ENCODE data around the gene DGCR6. TPM values are rescaled to one million over a fixed set of nuclear protein-coding genes. Genes with fewer than 3 reads are reported as not detected.
"Not testable (repeated sequence)": the region's sequence is repeated elsewhere in the genome, so short reads cannot be mapped to it uniquely, and the experiment has no call there.

DGCR6 gene
- total RNA-seq (1 to 10 TPM; 4.8 to 7.2 TPM), polyA plus RNA-seq (1 to 10 TPM; 1.6 to 4.1 TPM)

GRCh38 chr22:18905540-18906409, at the start of gene DGCR6:
DGCR6 (plus strand) TSS chr22:18906320; CDS start chr22:18906375, 55 bp downstream.
- no peaks in the 10 kb centered on the region for H3K4me1 Mint-ChIP-seq
- no peaks in the 10 kb centered on the region for H3K27me3 Mint-ChIP-seq
- Histone ChIP-seq H3K4me3 (ENCODE audit: low read length in 2 of 2) (no peak within 1 kb of the TSS), H3K27me3 (ENCODE audit: insufficient read depth, low read length) (no peaks in the 10 kb centered on the region), H3K9me3 (ENCODE audit: control insufficient read depth in 1 of 2, low read length in 2 of 2) (no peaks in the 10 kb centered on the region), H3K27ac (ENCODE audit: low read depth, low read length) (no peak within 1 kb of the TSS), H3K36me3 (ENCODE audit: insufficient read depth, low read length) (no peaks in the 10 kb centered on the region), H3K4me1 (ENCODE audit: insufficient read depth, low read length) (no peaks in the 10 kb centered on the region)
- H3K27ac Mint-ChIP-seq, result no peak within 1 kb of the TSS
- H3K36me3 Mint-ChIP-seq, result no peaks in the 10 kb centered on the region
- ChIA-PET POLR2A (ENCODE audit: partially characterized antibody) (interaction anchor here (0.5 to 1.0 kb wide), 5 partner anchors 216 to 985 kb away, joined by 3 read pairs; partner anchors contain the start of gene DGCR2), CTCF (ENCODE audit: partially characterized antibody) (interaction anchor here (0.6 kb wide), 1 partner anchor 756 kb away, joined by 5 read pairs; the partner anchor contains the start of gene USP18)
- intact Hi-C loops (cut with micrococcal nuclease), result no loop called here
- H3K9me3 Mint-ChIP-seq, result no peaks in the 10 kb centered on the region
- no peak within 1 kb of the TSS for H3K4me3 Mint-ChIP-seq
- DNase-seq, result no peak

- H3K36me3 Mint-ChIP-seq; DNase-seq; H3K9me3 Mint-ChIP-seq; CTCF ChIA-PET (ENCODE audit: partially characterized antibody); H3K4me3 Mint-ChIP-seq; POLR2A ChIA-PET (ENCODE audit: partially characterized antibody); H3K4me1 Mint-ChIP-seq; H3K27me3 ChIP-seq (ENCODE audit: insufficient read depth, low read length); H3K4me3 ChIP-seq (ENCODE audit: low read length in 2 of 2); H3K27ac Mint-ChIP-seq; H3K9me3 ChIP-seq (ENCODE audit: control insufficient read depth in 1 of 2, low read length in 2 of 2); H3K4me1 ChIP-seq (ENCODE audit: insufficient read depth, low read length); H3K27ac ChIP-seq (ENCODE audit: low read depth, low read length); H3K36me3 ChIP-seq (ENCODE audit: insufficient read depth, low read length); intact Hi-C loops (cut with micrococcal nuclease); H3K27me3 Mint-ChIP-seq: not testable (repeated sequence)
These were observed 46.8 kb upstream of the DGCR6 start for GRCh38 chr22:18859314-18859713.

- H3K4me3 Mint-ChIP-seq, result peak overlapping the region in 2 of 8 donors; percentile 17 to 35
- peak overlapping the region in 5 of 7 donors; percentile 12 to 75 (median 42) for H3K27ac Mint-ChIP-seq
- intact Hi-C loops (cut with micrococcal nuclease); CTCF ChIA-PET (ENCODE audit: partially characterized antibody); POLR2A ChIA-PET (ENCODE audit: partially characterized antibody); H3K4me1 ChIP-seq (ENCODE audit: insufficient read depth, low read length); H3K27me3 Mint-ChIP-seq; H3K36me3 ChIP-seq (ENCODE audit: insufficient read depth, low read length); H3K27me3 ChIP-seq (ENCODE audit: insufficient read depth, low read length); H3K36me3 Mint-ChIP-seq; H3K9me3 Mint-ChIP-seq; H3K9me3 ChIP-seq (ENCODE audit: control insufficient read depth in 1 of 2, low read length in 2 of 2); H3K4me3 ChIP-seq (ENCODE audit: low read length in 2 of 2); H3K4me1 Mint-ChIP-seq; H3K27ac ChIP-seq (ENCODE audit: low read depth, low read length): not testable (repeated sequence)
- peak; percentile 68 to 87 (median 80) for DNase-seq
These were observed 24.9 kb upstream of the DGCR6 start for GRCh38 chr22:18881260-18881659.

GRCh38 chr22:18884465-18884864, 21.7 kb upstream of the DGCR6 start:
- DNase-seq; H3K9me3 ChIP-seq (ENCODE audit: control insufficient read depth in 1 of 2, low read length in 2 of 2); H3K27ac ChIP-seq (ENCODE audit: low read depth, low read length); intact Hi-C loops (cut with micrococcal nuclease); H3K27ac Mint-ChIP-seq; H3K27me3 ChIP-seq (ENCODE audit: insufficient read depth, low read length); CTCF ChIA-PET (ENCODE audit: partially characterized antibody); H3K4me1 Mint-ChIP-seq; H3K36me3 ChIP-seq (ENCODE audit: insufficient read depth, low read length); H3K4me3 Mint-ChIP-seq; H3K9me3 Mint-ChIP-seq; H3K4me3 ChIP-seq (ENCODE audit: low read length in 2 of 2); H3K4me1 ChIP-seq (ENCODE audit: insufficient read depth, low read length); H3K27me3 Mint-ChIP-seq; H3K36me3 Mint-ChIP-seq; POLR2A ChIA-PET (ENCODE audit: partially characterized antibody): not testable (repeated sequence)

- CTCF ChIA-PET (ENCODE audit: partially characterized antibody), result no interaction called here
- POLR2A ChIA-PET (ENCODE audit: partially characterized antibody), result no interaction called here
These were observed 18.0 kb upstream of the DGCR6 start for GRCh38 chr22:18888115-18888514.

GRCh38 chr22:18890510-18891192, 15.5 kb upstream of the DGCR6 start:
- H3K27ac ChIP-seq (ENCODE audit: low read depth, low read length); H3K27me3 ChIP-seq (ENCODE audit: insufficient read depth, low read length); DNase-seq; H3K4me3 ChIP-seq (ENCODE audit: low read length in 2 of 2); CTCF ChIA-PET (ENCODE audit: partially characterized antibody); H3K36me3 Mint-ChIP-seq; H3K27me3 Mint-ChIP-seq; H3K4me3 Mint-ChIP-seq; POLR2A ChIA-PET (ENCODE audit: partially characterized antibody); H3K36me3 ChIP-seq (ENCODE audit: insufficient read depth, low read length); intact Hi-C loops (cut with micrococcal nuclease); H3K27ac Mint-ChIP-seq; H3K4me1 ChIP-seq (ENCODE audit: insufficient read depth, low read length); H3K9me3 ChIP-seq (ENCODE audit: control insufficient read depth in 1 of 2, low read length in 2 of 2); H3K4me1 Mint-ChIP-seq; H3K9me3 Mint-ChIP-seq: not testable (repeated sequence)

More at GRCh38 chr22:18888115-18888514, 18.0 kb upstream of the DGCR6 start:
- H3K4me1 Mint-ChIP-seq, result no peaks in the 10 kb centered on the region
- H3K4me3 Mint-ChIP-seq, result no peak overlapping the region
- DNase-seq, result no peak
- H3K9me3 Mint-ChIP-seq, result peaks cover 0 to 2% (median 0%) of the 10 kb centered on the region in 8 donors
- no peaks in the 10 kb centered on the region for H3K9me3 ChIP-seq (ENCODE audit: control insufficient read depth in 1 of 2, low read length in 2 of 2)
- no peaks in the 10 kb centered on the region for H3K4me1 ChIP-seq (ENCODE audit: insufficient read depth, low read length)
- no peaks in the 10 kb centered on the region for H3K36me3 Mint-ChIP-seq
- no peaks in the 10 kb centered on the region for H3K36me3 ChIP-seq (ENCODE audit: insufficient read depth, low read length)
- H3K27me3 ChIP-seq (ENCODE audit: insufficient read depth, low read length), result no peaks in the 10 kb centered on the region
- H3K27ac Mint-ChIP-seq, result no peak overlapping the region
- intact Hi-C loops (cut with micrococcal nuclease), result no loop called here
- no peaks in the 10 kb centered on the region for H3K27me3 Mint-ChIP-seq
- no peak overlapping the region for H3K4me3 ChIP-seq (ENCODE audit: low read length in 2 of 2)
- no peak overlapping the region for H3K27ac ChIP-seq (ENCODE audit: low read depth, low read length)

- intact Hi-C loops (cut with micrococcal nuclease); POLR2A ChIA-PET (ENCODE audit: partially characterized antibody); H3K9me3 Mint-ChIP-seq; H3K4me1 Mint-ChIP-seq; H3K36me3 ChIP-seq (ENCODE audit: insufficient read depth, low read length); H3K27ac Mint-ChIP-seq; H3K4me3 Mint-ChIP-seq; H3K36me3 Mint-ChIP-seq; H3K4me3 ChIP-seq (ENCODE audit: low read length in 2 of 2); CTCF ChIA-PET (ENCODE audit: partially characterized antibody); H3K9me3 ChIP-seq (ENCODE audit: control insufficient read depth in 1 of 2, low read length in 2 of 2); H3K27me3 Mint-ChIP-seq; H3K27ac ChIP-seq (ENCODE audit: low read depth, low read length); H3K27me3 ChIP-seq (ENCODE audit: insufficient read depth, low read length); DNase-seq; H3K4me1 ChIP-seq (ENCODE audit: insufficient read depth, low read length): not testable (repeated sequence)
These were observed 12.3 kb upstream of the DGCR6 start for GRCh38 chr22:18893775-18894174.
